NCI-H2196 (cell line): ENCODE results near the gene NAV2.

ENCODE experiments used
- DNase-seq: peaks from one replicate; lab custom pipeline; 2025; ENCODE audit not compliant: unreplicated experiment; lab: John Stamatoyannopoulos, UW

NAV2 gene

GRCh38 chr11:20161923-20162744 is 449.5 kb downstream of the NAV2 start:
- DNase-seq: no peak

GRCh38 chr11:20162824-20163782 is 450.5 kb downstream of the NAV2 start:
- DNase-seq: no peak

- no peak for DNase-seq
Observed at GRCh38 chr11:20163783-20164481, 451.3 kb downstream of the NAV2 start.
